ENCODE results near the gene EAF2.

Gene EAF2

GRCh38 chr3:121863801-121864200 lies 28.8 kb downstream of the EAF2 start:
- DNase-seq, result no peak

- DNase-seq, result no peak
These were observed 34.7 kb downstream of the EAF2 start for GRCh38 chr3:121869736-121870135.

GRCh38 chr3:121870717-121871116 lies 35.7 kb downstream of the EAF2 start:
- no peak for DNase-seq

DNA sequence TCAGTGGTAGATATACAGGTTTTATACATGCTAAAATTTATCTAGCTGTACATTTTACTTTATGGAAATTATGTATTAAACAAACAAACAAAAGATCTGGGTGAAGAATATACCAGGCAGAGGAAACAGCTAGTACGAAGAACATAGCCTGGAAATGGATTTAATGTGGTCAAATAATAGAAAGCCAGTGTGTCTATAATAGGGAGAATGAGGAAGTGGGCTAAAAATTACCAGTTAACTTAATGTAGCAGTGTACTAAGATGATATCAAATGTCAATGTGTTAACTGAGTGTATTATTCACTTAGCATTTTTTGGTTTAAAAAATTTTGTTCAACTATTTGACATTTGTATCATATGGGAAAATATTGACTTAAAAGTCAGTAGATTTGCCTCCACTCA lies 36.4 kb downstream of the EAF2 start:
- no peak for DNase-seq

GRCh38 chr3:121878411-121878810 lies 43.4 kb downstream of the EAF2 start:
- DNase-seq, result no peak

- no peak for DNase-seq
These were observed 48.5 kb downstream of the EAF2 start for GRCh38 chr3:121883507-121883906.

DNA sequence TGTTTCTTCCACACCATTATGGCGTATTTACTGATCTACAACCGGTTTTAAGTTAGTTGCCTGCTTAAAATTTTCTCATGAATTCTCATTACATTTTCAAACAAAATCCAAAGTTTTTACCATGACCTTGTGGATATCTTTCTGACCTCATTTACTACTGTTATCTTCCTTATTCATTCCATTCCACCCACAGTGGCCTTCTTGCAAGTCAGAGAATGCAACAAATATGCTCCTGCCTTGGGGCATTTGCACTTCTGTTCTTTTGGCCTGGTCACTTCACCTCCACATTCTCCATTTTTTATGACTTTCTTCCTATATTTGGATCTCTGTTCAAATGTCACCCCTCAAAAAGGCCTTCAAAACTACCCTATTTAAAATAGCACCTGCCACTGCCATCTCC lies 50.4 kb downstream of the EAF2 start:
- DNase-seq, result no peak

GRCh38 chr3:121894301-121894990 lies 59.4 kb downstream of the EAF2 start, which contains the start of gene SLC15A2:
Gene SLC15A2, plus strand, starts transcription at chr3:121894401. Its CDS starts 76 bp downstream, at chr3:121894477.
- no peak for DNase-seq

DNA sequence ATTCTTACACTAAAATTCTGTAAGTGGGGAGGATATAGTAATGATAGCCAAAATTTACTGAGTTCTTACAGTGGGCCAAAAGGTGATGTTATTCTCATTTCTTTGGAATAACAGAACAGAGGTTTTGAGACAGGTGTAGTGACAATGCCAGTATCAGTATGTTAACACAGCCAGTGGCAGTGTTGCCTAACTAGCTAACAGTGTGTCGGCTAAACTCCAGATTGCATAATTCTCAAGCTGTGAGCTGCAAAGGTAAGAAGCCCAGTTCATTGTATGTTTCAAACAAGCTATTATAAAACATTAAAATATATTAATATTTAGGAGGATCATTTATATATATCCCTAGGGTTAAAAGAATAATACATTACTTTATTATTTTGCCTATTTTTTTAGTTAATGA lies 60.1 kb downstream of the EAF2 start:
- no peak for DNase-seq

DNA sequence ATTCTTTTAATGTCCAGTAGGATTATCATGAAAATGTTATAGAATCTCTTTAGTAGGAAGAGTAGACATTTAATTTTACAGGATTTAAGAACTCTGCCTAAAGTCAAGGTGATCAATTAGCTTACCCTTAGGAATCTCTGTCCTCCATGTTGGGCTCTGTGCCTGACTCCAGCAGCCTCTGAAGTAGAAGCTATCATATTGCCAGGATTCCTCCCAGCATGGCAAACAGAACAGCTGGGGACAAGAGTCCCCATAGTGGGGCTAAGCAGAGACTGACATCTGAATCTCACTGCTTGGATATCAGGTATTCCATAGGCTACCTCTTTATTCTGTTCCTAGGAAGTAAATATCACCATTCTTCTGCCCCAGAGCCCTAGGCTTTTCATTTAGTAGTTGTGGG lies 60.7 kb downstream of the EAF2 start:
- DNase-seq, result no peak

- DNase-seq, result no peak
These were observed 61.8 kb downstream of the EAF2 start for GRCh38 chr3:121896823-121897222.

DNA sequence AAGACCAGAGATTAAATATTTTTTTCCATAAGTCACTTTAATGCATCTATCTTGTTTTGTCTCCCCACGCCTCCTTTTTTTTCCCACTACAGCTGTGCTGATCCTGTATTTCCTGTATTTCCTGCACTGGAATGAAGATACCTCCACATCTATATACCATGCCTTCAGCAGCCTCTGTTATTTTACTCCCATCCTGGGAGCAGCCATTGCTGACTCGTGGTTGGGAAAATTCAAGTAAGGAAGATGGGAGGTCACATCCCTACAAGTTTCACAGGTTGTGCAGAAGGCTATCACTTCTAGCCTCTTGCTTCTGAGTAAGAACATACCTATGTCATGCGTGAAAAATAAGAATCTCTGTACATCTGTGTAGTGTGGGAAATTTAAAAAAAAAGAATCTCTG lies 62.3 kb downstream of the EAF2 start:
- DNase-seq, result no peak

GRCh38 chr3:121913305-121913990 lies 78.4 kb downstream of the EAF2 start:
- DNase-seq, result no peak

- no peak for DNase-seq
These were observed 79.3 kb downstream of the EAF2 start for GRCh38 chr3:121914081-121914998.

DNA sequence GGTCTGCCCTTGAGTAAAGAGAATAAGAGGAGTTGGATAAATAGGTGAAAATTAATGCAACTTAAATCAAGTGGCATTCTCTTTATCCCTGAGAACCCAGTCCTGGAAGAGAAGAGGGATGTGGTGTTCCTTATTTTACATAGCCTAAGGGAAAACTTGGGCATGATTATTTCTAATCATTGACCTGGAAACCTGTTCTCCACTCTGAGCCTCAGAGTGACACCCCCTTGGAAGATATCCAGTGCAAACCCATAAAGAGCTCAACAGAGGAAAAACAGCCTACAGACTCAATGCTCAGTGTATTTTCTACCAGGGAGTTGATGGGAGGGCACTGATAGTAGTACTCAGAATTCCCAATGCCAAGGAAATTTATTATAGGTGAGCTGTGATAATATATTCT lies 81.2 kb downstream of the EAF2 start:
- DNase-seq, result no peak

DNA sequence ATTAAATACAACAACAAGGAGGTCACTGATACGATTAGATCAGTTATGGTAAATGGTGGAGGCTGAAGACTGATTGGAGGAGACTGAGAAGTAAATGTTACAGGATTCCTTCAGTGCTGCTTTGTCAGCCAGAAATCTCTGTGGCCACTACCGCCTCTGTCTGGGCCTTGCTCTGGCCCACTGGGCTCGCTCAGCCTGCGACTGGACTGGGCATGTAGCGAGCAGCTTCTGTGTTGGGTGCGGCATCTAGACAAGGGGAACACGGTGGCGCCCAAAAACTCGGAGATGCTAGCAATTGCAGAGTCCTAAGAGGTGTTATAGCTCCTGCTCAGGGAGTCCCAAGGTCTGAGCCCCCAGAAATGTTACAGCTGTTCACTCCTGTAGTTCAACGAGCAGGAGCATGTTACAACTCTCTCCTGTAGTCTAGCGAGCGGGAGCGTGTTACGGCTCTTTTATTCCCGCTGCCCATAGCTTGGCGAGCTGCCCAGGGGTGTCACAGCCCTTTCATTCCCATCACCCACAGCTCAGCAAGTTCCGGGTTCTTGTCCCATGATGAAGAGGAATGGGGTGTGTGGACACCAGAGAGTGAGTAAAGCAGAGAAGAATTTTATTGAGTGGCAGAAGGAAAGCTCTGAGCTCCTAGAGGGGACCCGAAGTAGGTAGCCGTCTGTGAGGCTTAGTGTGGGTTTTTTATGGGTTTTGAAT lies 83.9 kb downstream of the EAF2 start:
- no peak for DNase-seq

DNA sequence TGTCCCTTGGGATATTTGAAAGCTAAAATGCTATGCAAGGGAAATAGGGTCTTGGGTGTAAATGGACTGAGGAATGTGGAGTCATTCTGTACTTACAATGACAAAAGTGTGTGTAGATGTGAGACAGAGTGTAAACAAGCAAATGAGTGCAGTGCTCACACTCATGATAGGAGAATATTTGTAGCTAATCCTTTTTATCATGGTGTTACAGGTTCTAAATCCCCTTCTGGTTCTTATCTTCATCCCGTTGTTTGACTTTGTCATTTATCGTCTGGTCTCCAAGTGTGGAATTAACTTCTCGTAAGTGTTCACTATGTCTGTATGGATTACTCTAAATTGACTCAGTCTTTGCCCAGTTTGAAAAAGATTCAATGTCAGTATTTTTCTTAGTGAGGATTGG lies 89.7 kb downstream of the EAF2 start:
- DNase-seq, result no peak

DNA sequence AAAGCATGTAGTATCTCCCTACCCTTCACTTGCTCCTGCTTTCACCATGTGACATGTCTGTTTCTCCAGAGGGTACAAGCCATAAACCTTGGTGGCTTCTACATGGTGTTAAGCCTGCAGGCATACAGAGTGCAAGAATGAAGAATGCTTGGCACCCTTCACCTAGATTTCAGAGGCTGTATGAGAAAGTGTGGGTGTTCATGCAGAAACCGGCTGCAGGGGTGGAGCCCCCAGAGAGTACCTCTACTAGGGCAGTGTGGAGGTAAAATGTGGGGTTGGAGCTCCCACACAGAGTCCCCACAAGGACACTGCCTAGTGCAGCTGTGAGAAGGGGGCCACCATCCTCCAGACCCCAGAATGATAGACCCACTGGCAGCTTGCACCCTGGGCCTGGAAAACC lies 91.4 kb downstream of the EAF2 start:
- no peak for DNase-seq
